ENCODE results near the gene PRKD2.

- TF ChIP-seq CTCF (IDR thresholded peaks at IDR 0.05) (no peak), POLR2A (IDR thresholded peaks at IDR 0.05) (no peak)
Observed at GRCh38 chr19:46635920-46636761, 80.8 kb downstream of the PRKD2 start, which contains the start of gene GNG8.

Measured in esophagus squamous epithelium (tissue), 4 donors.